ENCODE results near the gene ANKS1B. TPM values are rescaled to one million over a fixed set of nuclear protein-coding genes. Genes with fewer than 3 reads are reported as not detected.

ANKS1B gene
- total and polyA plus RNA-seq, 4 donors = 0.03 to 3.4 (median 0.53) TPM

- 50% methylated on average over 4 of the region's 4 CpGs for WGBS
- Histone ChIP-seq H3K9me3 (ENCODE audit: control insufficient read depth in 4 of 4, low read length in 3 of 4) (no peaks in the 10 kb centered on the region), H3K36me3 (ENCODE audit: control insufficient read depth in 4 of 4, insufficient read depth in 3 of 4, low read depth in 1 of 4, low read length in 3 of 4) (no peaks in the 10 kb centered on the region), H3K9ac (ENCODE audit: low read depth in 1 of 2, low read length in 2 of 2) (no peak overlapping the region), H3K4me3 (ENCODE audit: low read depth in 1 of 3, low read length in 3 of 3) (no peak overlapping the region), H3K27me3 (ENCODE audit: control insufficient read depth in 4 of 4, insufficient read depth in 4 of 4, low read length in 3 of 4) (no peaks in the 10 kb centered on the region), H3K27ac (ENCODE audit: low read depth in 1 of 2, low read length in 2 of 2) (no peak overlapping the region), H3K4me1 (ENCODE audit: control insufficient read depth in 4 of 4, insufficient read depth in 4 of 4, low read length in 3 of 4) (no peaks in the 10 kb centered on the region)
- TF ChIP-seq JUND (IDR thresholded peaks at IDR 0.05) (no peak), REST (IDR thresholded peaks at IDR 0.05) (no peak), ZBTB33 (IDR thresholded peaks at IDR 0.05) (no peak), FOXA1 (IDR thresholded peaks at IDR 0.05) (no peak), FOXA2 (IDR thresholded peaks at IDR 0.05) (no peak)
- no peak for DNase-seq (ENCODE audit: low spot score)
Measured at GRCh38 chr12:99063182-99063581, 921.6 kb downstream of the ANKS1B start.

- Histone ChIP-seq H3K4me1 (ENCODE audit: control insufficient read depth in 4 of 4, insufficient read depth in 4 of 4, low read length in 3 of 4) (no peaks in the 10 kb centered on the region), H3K9ac (ENCODE audit: low read depth in 1 of 2, low read length in 2 of 2) (no peak overlapping the region), H3K4me3 (ENCODE audit: low read depth in 1 of 3, low read length in 3 of 3) (no peak overlapping the region), H3K27ac (ENCODE audit: low read depth in 1 of 2, low read length in 2 of 2) (no peak overlapping the region), H3K9me3 (ENCODE audit: control insufficient read depth in 4 of 4, low read length in 3 of 4) (no peaks in the 10 kb centered on the region), H3K27me3 (ENCODE audit: control insufficient read depth in 4 of 4, insufficient read depth in 4 of 4, low read length in 3 of 4) (no peaks in the 10 kb centered on the region), H3K36me3 (ENCODE audit: control insufficient read depth in 4 of 4, insufficient read depth in 3 of 4, low read depth in 1 of 4, low read length in 3 of 4) (no peaks in the 10 kb centered on the region)
- TF ChIP-seq RAD21 (IDR thresholded peaks at IDR 0.05) (no peak), CTCF (IDR thresholded peaks at IDR 0.05; ENCODE audit: low read depth, low read length, missing input control) (no peak), JUND (IDR thresholded peaks at IDR 0.05) (no peak), HNF4A (conservative IDR thresholded peaks at IDR 0.05) (no peak)
- 67% methylated on average over 9 of the region's 9 CpGs for WGBS
- no peak for DNase-seq (ENCODE audit: low spot score)
Measured at GRCh38 chr12:99059824-99060511, 924.8 kb downstream of the ANKS1B start.

GRCh38 chr12:99057670-99058069 lies 927.1 kb downstream of the ANKS1B start:
- Histone ChIP-seq H3K27me3 (ENCODE audit: control insufficient read depth in 4 of 4, insufficient read depth in 4 of 4, low read length in 3 of 4) (no peaks in the 10 kb centered on the region), H3K9me3 (ENCODE audit: control insufficient read depth in 4 of 4, low read length in 3 of 4) (no peaks in the 10 kb centered on the region), H3K4me3 (ENCODE audit: low read depth in 1 of 3, low read length in 3 of 3) (no peak overlapping the region), H3K27ac (ENCODE audit: low read depth in 1 of 2, low read length in 2 of 2) (no peak overlapping the region), H3K9ac (ENCODE audit: low read depth in 1 of 2, low read length in 2 of 2) (no peak overlapping the region), H3K4me1 (ENCODE audit: control insufficient read depth in 4 of 4, insufficient read depth in 4 of 4, low read length in 3 of 4) (peaks cover 0 to 6% (median 0%) of the 10 kb centered on the region in 4 donors), H3K36me3 (ENCODE audit: control insufficient read depth in 4 of 4, insufficient read depth in 3 of 4, low read depth in 1 of 4, low read length in 3 of 4) (no peaks in the 10 kb centered on the region)
- TF ChIP-seq MAX (IDR thresholded peaks at IDR 0.05) = no peak
- no peak for TF ChIP-seq ZBTB33 (IDR thresholded peaks at IDR 0.05)
- TF ChIP-seq RXRA (IDR thresholded peaks at IDR 0.05) = no peak
- no peak for TF ChIP-seq REST (IDR thresholded peaks at IDR 0.05)
- TF ChIP-seq TAF1 (conservative IDR thresholded peaks at IDR 0.05) = no peak
- TF ChIP-seq EGR1 (IDR thresholded peaks at IDR 0.05; ENCODE audit: low read depth in 2 of 2) = no peak
- no peak for TF ChIP-seq SP1 (IDR thresholded peaks at IDR 0.05)
- WGBS = 77% methylated on average over 5 of the region's 5 CpGs
- no peak for DNase-seq (ENCODE audit: low spot score)
